Parathyroid adenoma (tissue), 2 donors: ENCODE data around the gene SLC11A1.

Source experiments
- H2AFZ ChIP-seq: fragments of 300-600 bp; sonication (generic); one replicate; pipeline ENCODE4 v1.7.0; 2017; ENCODE audit warnings: antibody characterized with exemption, mild to moderate bottlenecking
- H3K27ac ChIP-seq: fragments of 300-600 bp; sonication (generic); one replicate; pipeline ENCODE4 v1.7.0; 2017
- H3K27me3 ChIP-seq: fragments of 300-600 bp; sonication (generic); one replicate; pipeline ENCODE4 v1.7.0; 2017; ENCODE audit warnings: low read length; ENCODE audit not compliant: control insufficient read depth, insufficient read depth
- H3K36me3 ChIP-seq: fragments of 300-600 bp; sonication (generic); one replicate; pipeline ENCODE4 v1.7.0; 2017; ENCODE audit warnings: low read length; ENCODE audit not compliant: control insufficient read depth, insufficient read depth
- H3K4me1 ChIP-seq: fragments of 300-600 bp; sonication (generic); one replicate; pipeline ENCODE4 v1.7.0; 2017; ENCODE audit warnings: control low read depth
- H3K4me2 ChIP-seq: fragments of 300-600 bp; sonication (generic); one replicate; pipeline ENCODE4 v1.7.0; 2017; ENCODE audit warnings: low read length
- H3K4me3 ChIP-seq: fragments of 300-600 bp; sonication (generic); one replicate; pipeline ENCODE4 v1.7.0; 2017; ENCODE audit warnings: low read depth, low read length
- H3K79me2 ChIP-seq: fragments of 300-600 bp; sonication (generic); one replicate; pipeline ENCODE4 v1.7.0; 2017; ENCODE audit warnings: control low read depth
- H3K9ac ChIP-seq: fragments of 300-600 bp; sonication (generic); one replicate; pipeline ENCODE4 v1.7.0; 2017; ENCODE audit warnings: mild to moderate bottlenecking
- H3K9me3 ChIP-seq: fragments of 300-600 bp; sonication (generic); one replicate; pipeline ENCODE4 v1.7.0; 2017; ENCODE audit warnings: low read length; ENCODE audit not compliant: control insufficient read depth
- TF ChIP-seq, protein P1 (sequence below): fragments of 300-600 bp; sonication (generic); IDR thresholded peaks from one replicate; pipeline ENCODE4 v1.7.0; 2017; ENCODE audit warnings: antibody characterized with exemption, mild to moderate bottlenecking
- donor health status: primary hyperparathyroidism.

Gene SLC11A1

DNA sequence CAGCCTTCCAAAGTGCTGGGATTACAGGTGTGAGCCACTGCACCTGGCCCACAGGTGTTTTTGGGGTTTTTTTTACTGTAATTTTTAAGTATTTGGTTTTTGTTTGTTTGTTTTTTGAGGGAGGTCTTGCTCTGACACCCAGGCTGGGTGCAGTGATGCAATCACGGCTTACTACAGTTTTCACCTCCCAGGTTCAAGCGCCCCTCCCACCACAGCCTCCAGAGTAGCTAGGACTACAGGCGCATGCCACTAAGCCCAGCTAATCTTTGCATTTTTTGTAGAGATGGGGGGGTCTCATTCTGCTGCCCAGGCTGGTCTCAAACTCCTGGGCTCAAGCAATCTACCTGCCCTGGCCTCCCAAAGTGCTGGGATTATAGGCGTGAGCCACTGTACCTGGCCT is 7.3 kb upstream of the SLC11A1 start:
- Histone ChIP-seq H3K4me1 (no peaks in the 10 kb centered on the region), H3K9ac (no peak overlapping the region), H3K4me3 (no peak overlapping the region), H3K36me3 (no peaks in the 10 kb centered on the region), H3K27ac (no peak overlapping the region), H2AFZ (no peak overlapping the region), H3K79me2 (no peaks in the 10 kb centered on the region), H3K27me3 (no peaks in the 10 kb centered on the region), H3K4me2 (no peak overlapping the region), H3K9me3 (no peaks in the 10 kb centered on the region)
- TF ChIP-seq, protein P1, sequence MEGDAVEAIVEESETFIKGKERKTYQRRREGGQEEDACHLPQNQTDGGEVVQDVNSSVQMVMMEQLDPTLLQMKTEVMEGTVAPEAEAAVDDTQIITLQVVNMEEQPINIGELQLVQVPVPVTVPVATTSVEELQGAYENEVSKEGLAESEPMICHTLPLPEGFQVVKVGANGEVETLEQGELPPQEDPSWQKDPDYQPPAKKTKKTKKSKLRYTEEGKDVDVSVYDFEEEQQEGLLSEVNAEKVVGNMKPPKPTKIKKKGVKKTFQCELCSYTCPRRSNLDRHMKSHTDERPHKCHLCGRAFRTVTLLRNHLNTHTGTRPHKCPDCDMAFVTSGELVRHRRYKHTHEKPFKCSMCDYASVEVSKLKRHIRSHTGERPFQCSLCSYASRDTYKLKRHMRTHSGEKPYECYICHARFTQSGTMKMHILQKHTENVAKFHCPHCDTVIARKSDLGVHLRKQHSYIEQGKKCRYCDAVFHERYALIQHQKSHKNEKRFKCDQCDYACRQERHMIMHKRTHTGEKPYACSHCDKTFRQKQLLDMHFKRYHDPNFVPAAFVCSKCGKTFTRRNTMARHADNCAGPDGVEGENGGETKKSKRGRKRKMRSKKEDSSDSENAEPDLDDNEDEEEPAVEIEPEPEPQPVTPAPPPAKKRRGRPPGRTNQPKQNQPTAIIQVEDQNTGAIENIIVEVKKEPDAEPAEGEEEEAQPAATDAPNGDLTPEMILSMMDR = no peak

DNA sequence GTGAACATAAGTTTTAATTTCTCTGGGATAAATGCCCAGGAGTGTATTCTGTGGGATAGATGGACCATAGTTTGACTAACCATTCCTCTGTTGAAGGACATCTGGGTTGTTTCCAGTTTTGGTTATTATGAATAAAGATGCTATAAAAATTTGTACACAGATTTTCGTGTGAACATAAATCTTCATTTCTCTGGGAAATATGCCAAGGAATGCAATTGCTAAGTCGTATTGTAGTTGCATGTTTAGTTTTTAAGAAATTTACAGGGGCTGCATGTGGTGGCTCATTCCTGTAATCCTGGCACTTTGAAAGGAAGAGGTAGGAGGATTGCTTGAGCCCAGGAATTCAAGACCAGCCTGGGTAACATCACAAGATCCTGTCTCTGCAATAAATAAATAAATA is 6.9 kb upstream of the SLC11A1 start:
- Histone ChIP-seq H3K27ac (no peak overlapping the region), H3K9ac (no peak overlapping the region), H3K4me2 (no peak overlapping the region), H3K4me1 (no peaks in the 10 kb centered on the region), H3K4me3 (no peak overlapping the region), H3K9me3 (no peaks in the 10 kb centered on the region), H3K27me3 (no peaks in the 10 kb centered on the region), H3K36me3 (no peaks in the 10 kb centered on the region), H3K79me2 (no peaks in the 10 kb centered on the region), H2AFZ (no peak overlapping the region)
- TF ChIP-seq, protein P1 = no peak

DNA sequence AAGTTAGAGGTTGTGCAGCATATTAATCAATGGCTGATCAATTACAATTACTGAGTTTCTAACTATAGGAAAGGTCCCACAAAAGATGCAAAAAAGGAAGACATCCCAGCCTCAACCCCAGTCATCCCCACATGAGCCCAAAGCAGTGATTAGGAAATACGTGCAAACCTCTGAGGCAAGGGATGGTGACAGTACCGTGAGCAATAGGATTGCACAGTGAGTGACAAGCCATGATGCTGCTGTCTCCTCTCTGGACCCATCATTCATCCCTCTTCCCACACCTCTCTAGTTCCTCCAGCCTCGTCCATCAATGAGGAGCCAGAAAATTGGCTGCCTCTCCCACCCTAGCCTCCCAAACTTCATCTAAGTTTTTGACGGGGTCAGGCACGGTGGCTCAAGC is 4.0 kb upstream of the SLC11A1 start:
- no peak overlapping the region for H3K4me3 ChIP-seq
- no peaks in the 10 kb centered on the region for H3K36me3 ChIP-seq
- H3K27ac ChIP-seq = no peak overlapping the region
- no peak overlapping the region for H3K4me2 ChIP-seq
- TF ChIP-seq, protein P1 = no peak
- no peaks in the 10 kb centered on the region for H3K79me2 ChIP-seq
- no peak overlapping the region for H2AFZ ChIP-seq
- no peaks in the 10 kb centered on the region for H3K9me3 ChIP-seq
- H3K27me3 ChIP-seq = no peaks in the 10 kb centered on the region
- no peak overlapping the region for H3K9ac ChIP-seq
- H3K4me1 ChIP-seq = no peaks in the 10 kb centered on the region

DNA sequence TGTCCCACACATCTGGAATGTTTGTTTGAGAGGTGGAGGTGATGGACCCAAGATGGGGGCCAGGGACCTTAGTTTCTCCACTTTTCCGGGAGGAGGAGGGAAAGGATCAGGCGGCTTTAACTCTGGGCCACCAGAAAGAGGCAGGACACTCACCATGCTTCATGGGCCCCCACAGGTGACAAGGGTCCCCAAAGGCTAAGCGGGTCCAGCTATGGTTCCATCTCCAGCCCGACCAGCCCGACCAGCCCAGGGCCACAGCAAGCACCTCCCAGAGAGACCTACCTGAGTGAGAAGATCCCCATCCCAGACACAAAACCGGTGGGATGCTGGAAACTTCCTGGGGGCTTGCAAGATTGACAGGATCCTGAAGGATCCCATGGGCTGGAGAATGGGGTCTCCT is 712 bp downstream of the SLC11A1 start:
- Histone ChIP-seq H3K4me2 (no peak overlapping the region), H3K9ac (no peak overlapping the region), H3K36me3 (no peaks in the 10 kb centered on the region), H3K27ac (no peak overlapping the region), H3K79me2 (no peaks in the 10 kb centered on the region), H3K4me1 (no peaks in the 10 kb centered on the region), H2AFZ (no peak overlapping the region), H3K9me3 (no peaks in the 10 kb centered on the region), H3K27me3 (no peaks in the 10 kb centered on the region), H3K4me3 (no peak overlapping the region)
- TF ChIP-seq, protein P1 = no peak

DNA sequence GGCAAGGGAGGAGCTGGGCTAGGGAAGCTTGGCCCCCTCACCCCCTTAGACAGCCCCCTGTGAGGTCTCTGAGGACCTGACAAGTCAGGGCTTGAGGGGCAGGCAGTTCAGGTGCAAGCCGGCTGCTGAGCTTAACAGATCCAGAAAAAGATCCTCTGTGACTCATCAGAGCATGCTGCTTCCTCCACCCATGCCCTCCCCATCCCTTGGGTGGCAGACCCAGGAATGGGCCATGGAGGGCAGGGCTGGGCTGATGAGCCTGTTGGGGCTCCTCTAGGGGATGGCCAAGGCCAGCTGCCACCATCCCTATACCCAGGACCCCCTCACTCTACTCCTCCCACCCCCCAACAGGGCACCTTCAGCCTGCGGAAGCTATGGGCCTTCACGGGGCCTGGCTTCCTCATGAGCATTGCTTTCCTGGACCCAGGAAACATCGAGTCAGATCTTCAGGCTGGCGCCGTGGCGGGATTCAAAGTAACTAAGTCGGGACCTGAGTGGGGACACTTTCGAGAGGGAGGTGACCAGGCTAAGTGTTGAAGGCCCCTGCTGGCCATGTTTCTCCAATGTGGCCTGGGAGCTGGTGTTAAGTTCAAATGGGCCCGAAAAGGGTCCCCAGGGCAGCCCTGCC is 1.9 kb downstream of the SLC11A1 start:
- Histone ChIP-seq H3K9ac (no peak overlapping the region), H3K4me3 (no peak overlapping the region)

More for the DNA sequence above, 1.9 kb downstream of the SLC11A1 start:
- TF ChIP-seq, protein P1 = no peak
- no peaks in the 10 kb centered on the region for H3K36me3 ChIP-seq
- H3K27ac ChIP-seq = no peak overlapping the region
- no peaks in the 10 kb centered on the region for H3K79me2 ChIP-seq
- H3K9me3 ChIP-seq = no peaks in the 10 kb centered on the region
- H2AFZ ChIP-seq = no peak overlapping the region
- H3K4me1 ChIP-seq = no peaks in the 10 kb centered on the region
- no peaks in the 10 kb centered on the region for H3K27me3 ChIP-seq
- H3K4me2 ChIP-seq = no peak overlapping the region
